Activated CD8-positive, alpha-beta memory T cell treated with anti-CD3 and anti-CD28 coated beads, Interleukin-2, amount 50 U/mL, for 48 hours (primary cell): ENCODE results near the gene MZF1.

Experiments used
- DNase-seq: peaks from one replicate; pipeline ENCODE4 v3.0.0-alpha.2; 2020

MZF1 gene

DNA sequence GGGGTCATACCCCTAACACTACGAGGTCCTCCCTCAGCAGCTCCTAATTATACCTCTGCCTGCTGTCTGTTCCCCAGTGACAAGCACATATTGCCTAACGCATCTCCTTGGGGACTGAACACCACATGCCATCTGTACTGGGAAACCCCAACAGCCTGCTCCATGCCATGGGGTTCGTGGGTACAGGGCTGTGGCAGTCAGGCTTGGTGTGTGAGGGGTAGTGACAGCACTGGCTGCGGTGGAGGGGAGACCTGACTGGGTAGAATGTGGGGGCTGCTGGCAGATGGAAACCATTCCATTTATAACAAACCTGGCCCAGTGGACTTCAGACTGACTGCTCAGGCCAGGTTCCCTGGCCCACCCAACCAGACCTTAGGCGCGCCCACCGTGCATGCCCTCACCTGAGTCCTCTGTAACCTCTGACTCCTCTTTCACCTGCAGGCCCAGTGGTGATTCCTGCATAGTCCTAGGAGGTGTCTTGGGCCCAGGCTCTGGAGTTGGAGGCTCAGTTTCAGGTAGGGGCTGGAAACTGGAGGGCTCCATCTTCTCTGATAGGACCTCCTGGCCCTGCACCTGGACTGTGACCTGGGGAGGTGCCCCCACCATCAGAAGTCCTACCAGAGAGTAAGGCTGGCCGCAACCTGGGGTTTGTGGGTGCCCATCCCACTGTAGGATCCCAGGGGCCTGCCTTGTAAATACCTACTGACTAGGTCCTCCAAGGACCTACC lies 3.0 kb downstream of the MZF1 start:
- no peak for DNase-seq

DNA sequence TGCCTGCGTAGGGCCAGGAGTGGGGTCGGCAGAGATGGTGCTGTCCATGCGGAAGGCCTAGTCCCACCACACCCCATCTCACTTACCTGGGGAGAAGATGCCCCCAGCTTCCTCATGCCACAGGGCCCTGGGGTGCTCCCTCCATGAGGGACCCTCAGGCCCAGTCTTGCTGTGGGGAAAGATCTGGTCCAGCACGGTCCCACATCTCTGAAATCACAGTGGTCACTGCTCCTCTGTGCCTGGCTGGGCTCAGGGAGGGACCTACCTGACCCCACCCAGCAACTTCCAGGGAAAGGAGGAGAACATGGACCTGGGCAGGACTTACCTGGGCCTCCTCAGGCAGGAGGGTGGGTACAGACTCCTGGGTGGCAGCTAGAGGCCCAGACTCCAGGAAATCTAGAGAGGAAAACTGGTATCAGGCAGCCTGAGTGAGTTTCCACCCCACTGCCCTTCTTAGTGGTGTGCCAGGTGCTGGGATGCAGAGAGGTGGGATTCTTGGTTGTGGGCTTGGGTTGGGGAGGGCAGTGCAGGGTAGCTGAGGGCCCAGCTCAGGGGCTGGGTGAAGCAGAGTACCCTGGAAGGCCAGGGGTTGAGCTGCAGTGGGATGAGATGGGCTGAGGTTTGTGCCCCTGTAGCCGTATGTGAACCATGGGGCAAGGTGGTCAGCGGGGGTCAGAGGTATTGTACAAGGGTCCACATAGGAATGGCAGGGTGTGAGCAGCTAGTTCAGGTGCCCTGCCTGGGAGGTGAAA lies 3.8 kb downstream of the MZF1 start:
- DNase-seq = no peak

DNA sequence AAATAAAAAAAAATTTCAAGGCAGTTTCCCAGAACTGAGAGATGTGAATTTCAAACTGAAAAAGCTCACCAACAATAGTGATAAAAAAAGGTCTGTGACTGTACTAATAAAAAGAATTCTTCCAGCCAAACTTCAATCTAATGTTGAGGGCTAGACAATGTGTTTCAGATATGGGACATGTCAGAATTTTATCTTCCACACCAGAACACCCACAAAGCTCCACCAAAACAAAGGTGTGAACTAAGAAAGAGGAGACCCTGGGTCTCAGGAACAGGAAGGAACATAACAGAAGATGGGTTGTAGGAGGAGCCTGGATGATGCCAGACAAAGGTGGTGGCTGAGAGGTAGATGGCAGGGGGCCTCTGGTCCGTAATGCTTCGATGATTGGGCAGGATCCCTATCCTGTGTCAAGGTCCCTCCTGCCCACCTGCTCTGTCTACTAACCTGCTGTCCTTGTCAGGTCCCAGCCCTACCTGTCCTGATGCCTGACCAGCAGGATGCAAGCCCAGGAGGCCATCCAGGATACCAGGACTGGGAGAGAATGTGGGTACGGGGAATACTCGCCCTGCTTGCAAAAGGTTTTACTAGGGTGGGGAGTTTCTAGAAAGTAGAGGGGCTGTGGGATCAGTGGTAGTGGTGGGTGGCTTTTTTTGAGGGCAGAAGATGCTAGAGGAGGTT lies 4.5 kb downstream of the MZF1 start:
- peak; percentile 33 for DNase-seq

DNA sequence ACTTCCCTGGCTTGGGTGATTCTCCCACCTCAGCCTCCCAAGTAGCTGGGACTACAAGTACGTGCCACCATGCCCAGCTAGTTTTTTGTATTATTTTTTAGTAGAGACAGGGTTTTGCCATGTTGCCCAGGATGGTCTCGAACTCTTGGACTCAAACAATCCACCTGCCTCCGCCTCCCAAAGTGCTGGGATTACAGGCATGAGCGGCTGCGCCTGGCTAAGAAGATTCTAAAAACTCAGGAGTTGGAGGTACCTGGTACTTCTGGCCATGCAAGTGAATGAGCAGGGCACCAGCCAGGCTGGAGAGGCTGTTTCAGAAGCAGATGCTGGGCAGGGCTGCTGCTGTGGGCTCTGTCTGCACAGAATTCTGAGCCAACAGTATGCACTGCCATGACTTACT lies 6.1 kb downstream of the MZF1 start:
- peak; percentile 34 for DNase-seq

DNA sequence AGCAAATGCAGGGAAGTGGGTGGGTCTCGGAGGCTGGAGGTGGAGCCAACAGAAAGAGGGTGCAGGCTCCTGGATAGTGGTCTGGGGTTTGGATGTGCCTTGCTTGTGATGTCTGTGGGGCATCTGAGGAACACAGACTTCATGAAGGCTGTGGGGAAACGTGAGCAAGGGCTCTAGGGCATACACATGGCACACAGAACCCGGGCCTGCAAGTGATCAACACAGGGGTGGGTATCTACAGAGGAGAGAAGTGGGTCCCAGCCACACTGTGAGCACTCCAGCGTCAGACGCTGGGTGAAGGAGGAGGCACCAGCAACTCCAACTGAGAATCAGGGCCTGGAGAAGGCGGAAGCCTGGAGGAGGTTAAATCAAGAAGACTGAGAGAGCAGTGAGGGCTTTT lies 9.3 kb downstream of the MZF1 start:
- DNase-seq = no peak

DNA sequence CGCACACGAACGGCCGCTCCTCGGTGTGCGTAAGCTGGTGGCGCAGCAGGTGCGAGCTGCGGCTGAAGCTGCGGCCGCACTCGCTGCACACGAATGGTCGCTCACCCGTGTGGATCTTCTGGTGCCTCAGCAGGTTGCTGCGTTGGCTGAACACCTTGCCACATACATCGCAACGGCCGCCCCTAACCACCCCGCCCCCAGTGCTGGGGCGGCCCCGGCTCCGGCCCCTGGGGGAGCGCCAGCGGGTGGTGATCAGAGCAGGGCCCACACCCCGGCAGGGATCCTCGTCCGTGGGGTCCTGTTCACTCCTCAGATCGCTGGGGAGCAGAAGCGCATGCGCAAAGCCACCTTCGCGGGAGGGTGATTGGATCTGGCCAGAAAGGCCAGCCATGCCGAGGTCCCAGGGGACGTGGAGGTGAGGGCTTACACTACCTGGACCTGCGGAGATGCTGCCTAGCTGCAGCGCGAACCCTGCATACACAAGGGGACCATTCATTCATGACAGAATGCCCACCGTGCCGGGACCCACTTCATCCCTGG lies 10.0 kb downstream of the MZF1 start:
- DNase-seq = no peak

DNA sequence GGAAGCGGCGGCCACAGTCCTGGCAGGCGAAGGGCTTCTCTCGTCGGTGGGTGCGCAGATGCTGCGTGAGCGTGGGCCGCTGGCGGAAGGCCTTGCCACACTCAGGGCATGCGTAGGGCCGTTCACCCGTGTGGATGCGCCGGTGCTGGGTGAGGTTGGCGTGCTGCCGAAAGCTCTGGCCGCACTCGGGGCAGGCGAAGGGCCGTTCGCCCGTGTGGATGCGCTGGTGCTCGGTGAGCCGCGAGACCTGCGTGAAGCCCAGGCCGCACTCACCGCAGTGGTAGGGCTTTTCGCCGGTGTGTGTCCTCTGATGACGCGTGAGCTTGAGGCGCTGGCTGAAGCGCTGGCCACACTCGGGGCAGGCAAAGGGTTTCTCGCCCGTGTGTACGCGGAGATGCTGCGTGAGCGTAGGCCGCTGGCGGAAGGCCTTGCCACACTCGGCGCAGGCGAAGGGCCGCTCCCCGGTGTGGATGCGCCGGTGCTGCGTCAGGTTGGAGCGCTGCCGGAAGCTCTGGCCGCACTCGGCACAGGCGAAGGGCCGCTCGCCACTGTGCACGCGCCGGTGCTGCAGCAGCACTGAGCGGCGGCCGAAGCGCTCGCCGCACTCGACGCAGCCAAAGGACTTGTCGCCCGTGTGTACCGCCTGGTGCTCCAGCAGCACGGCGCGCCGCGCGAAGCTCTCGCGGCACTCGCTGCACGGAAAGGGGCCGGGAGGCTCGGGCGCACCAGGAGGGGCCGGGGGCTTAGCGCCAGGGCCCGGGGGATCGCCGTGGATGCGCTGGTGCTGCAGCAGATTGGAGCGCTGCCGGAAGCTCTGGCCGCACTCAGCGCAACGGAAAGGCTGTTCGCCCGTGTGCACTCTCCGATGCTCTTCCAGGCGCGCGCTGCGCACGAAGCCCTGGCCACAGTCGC lies 10.8 kb downstream of the MZF1 start:
- DNase-seq = no peak

DNA sequence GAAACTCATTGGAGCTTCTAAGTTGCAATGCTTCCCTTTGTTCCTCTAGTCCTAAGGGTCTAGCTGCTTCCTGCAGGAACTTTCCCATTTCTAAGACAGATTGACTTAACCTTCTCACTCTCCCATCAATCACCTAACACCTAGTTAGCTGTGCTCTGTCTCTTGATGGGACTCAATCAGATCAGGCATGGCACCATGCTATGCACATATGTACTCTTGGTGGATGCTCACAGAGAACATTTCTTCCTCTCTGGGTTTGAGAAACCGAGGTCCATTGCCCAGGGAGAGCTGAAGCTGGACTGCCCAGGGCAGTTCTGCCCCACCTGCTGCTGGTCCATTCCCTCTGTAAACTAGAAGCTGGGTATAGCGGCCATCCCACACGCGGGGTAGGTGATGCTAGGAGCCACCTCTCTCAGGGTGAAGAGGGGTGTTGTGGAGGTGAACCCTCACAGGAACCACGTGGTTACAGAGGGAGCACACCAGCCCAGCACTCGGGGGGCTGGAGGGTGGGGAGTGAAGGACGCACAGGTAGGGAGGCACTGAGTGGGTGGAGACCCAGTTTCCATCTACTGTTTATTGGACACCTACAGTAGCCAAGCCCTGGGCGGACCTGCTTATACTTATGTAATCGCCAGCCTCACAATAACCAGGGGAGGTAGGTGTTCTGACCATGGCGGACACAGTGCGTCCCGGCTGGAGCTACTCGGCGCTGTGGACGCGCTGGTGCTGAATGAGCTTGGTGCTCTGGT lies 11.6 kb downstream of the MZF1 start:
- DNase-seq = peak; percentile 57

DNA sequence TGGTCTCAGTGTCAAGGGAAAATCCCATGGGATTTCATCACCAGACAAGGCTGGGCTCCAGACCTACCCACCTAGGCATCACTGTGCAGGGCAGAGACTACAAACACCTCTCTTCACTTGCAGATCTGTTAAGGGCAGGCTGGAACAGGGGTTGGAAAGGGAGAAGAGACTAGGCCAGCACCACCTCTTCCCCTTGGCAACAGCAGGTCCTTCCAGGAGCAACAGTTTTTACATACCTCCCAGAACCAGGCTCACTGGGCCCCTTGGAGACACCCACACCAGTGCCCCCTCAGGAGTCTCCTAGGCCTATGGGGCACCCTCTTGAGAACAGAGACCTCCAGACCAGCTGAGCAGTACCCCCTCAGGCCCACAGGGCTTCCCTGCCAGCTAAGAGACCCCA lies 12.2 kb downstream of the MZF1 start:
- DNase-seq = no peak

DNA sequence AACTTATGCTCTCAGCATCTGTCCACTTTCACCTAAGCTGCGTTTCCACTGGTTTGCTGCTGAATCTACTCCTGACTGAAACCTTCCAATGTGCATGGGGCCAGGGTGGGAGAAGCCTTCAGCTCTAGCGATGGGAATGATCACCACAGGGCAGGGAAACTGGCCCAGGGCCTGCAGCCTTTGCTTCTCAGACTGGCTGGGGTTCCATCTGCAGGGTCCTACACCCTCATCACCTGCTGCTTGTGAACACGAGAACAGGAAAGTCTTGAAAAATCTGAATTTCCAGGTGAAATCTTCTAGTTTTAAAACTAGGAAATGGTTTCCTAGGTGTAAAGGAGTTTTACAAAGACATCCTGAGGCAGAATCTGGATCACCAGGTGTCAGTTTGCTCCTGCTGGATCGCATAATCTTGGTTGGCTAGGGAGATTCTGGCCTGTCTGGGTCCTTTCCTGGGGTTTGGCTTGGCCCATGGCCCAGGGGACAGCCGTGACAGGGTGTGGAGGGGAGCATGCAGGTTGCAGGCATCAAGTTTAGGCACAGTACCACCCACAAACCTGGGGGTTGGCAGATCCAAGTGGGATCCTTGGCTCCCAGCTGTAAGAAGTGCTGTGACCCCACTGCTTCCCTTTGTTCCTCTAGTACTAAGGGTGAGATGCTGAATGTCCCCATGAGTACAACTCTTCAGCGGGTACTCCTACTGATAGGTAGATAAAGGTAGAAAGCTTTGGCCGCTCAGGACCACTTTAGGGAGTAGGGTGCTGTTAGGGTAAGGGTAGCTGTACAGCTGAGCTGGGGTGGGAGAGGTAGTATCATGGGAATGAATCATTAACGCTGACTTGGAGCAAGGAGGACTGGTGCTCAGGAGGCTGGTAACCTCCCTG lies 12.9 kb downstream of the MZF1 start:
- DNase-seq = no peak

DNA sequence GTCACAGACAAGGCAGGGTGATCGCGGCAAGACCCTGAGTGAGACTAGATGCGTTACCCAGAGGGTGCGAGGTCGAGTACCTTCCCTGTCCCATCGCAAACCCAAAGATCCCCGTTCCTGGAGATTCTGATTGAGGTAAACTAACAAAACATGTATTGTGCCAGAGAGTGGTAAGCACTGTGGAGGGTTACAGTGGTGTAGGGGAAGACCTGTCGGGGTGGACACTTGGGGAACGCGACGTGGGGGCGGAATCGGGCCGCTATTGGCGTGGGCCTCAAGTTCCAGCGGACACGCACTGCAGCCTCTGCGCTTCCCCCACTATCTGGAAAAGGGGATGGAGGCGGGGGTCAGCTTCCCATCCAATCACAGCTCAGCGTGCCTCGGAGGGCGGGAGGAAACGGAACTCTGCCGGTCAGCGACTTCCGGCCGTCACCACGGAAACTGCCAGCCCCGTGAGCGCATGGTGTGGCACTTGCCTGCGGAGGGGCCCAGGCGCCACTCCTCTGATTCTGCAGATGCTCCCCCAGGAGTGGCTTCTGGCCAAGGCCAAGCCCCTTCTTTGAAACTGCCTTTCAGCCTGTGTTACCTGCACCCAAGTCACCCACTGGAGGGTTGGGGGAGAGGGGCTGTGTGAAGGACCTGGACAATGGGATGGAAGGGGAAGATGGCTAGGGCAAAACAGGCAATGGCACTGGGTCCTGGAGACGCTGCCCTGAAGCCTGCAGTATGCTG lies 13.7 kb downstream of the MZF1 start:
- peak; percentile 91 for DNase-seq

DNA sequence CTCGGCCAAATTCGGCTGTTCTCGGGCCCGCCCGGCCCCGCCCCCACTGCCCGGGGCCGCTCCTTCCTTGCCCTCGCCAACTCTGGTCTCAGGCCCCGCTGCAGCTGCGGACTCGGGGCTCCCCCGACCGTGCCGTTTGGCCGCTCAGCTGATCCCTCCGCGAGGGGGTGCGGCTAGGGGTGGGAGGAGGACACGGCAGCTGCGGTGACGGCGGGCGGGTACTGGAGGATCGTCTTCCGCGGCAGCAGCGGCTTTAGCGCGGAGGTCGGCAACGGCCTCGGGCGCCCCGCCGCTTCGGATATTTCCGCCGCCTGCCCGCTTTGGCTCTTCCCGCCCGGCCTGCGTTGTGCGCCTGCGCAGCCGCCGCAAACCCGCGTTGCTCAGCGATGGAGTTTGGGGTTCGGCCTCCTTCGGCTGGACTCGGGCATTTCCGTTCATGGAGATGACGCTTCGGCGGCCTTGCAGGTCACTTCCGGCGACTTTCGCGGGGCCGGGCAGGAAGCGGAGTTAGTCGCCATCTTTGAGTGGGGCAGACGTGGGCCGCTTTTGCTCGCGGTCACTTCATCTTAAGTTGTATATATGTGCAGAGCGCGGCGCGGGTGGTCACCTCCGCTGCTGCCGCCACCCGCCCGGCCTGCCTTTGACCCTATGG lies 14.4 kb downstream of the MZF1 start:
- DNase-seq = peak; percentile 99

DNA sequence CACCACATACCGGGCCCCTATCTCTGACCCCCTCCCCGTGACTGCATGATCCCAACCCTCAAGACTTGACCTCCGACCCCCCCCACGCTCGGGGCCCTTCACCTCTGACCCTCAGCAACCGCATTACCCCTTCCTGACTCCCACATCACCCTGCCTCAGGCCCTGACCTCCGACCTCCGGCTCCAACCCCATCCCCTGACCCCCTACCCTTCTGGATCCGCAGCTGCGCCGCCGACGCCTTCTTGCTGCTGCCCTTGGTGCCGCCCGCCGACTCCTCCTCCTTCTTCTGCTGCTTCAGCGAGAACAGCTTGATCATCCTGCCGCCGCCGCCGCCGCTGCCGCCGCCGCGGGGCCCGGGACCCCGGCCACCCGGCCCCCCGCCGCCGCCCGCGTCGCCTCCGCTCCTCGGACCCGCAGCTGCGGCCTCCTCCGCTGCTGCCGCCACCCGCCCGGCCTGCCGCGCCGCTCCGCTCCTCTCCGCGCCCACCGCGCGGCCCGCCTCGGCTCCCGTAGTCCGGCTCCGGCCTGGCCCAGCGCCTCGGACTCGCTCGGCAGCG lies 15.0 kb downstream of the MZF1 start, which contains the start of gene UBE2M:
TSS of gene UBE2M (minus strand) at position 546 of the 557 bp plus-strand sequence. CDS start at position 316, 230 bp downstream.
- peak; percentile 79 for DNase-seq

DNA sequence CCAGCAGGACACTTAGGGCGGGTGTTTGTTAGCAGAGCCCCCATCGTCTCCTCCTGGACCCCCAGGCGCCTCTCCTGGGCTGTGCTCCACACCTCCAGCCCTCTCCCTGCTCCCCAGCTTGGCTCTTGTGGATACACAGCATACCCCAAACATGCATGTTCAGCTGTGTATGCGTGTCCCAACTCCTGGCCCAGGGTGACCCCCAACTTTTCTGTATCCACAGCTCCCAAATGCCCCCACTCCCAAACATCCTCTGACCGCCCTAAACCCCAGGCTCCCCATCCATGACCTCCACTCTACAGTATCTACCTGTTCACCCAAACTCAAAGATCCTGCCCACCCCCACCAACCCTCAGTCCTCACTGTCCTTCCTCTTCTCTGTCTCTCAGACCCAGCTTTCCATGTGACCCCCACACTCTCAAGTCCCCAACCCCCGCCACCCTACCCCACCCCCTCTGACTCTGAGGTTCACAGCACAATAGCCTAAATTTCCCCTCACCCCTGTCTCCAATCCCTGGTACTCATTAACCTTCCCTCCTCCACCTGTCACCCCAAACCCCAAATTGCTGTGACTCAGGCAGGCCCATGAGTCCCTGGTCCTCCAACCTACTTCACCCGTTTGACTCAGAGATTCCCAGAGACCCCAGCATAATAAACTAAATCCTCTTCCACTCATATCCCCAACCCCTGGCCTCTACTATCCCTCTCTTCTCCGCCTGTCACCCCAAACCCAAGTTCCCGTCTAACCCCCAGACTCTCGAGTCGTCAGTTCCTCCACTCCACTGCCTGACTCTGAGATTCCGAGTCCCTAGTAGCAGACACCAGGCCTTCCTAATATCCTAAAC lies 15.7 kb downstream of the MZF1 start:
- DNase-seq = peak; percentile 53

DNA sequence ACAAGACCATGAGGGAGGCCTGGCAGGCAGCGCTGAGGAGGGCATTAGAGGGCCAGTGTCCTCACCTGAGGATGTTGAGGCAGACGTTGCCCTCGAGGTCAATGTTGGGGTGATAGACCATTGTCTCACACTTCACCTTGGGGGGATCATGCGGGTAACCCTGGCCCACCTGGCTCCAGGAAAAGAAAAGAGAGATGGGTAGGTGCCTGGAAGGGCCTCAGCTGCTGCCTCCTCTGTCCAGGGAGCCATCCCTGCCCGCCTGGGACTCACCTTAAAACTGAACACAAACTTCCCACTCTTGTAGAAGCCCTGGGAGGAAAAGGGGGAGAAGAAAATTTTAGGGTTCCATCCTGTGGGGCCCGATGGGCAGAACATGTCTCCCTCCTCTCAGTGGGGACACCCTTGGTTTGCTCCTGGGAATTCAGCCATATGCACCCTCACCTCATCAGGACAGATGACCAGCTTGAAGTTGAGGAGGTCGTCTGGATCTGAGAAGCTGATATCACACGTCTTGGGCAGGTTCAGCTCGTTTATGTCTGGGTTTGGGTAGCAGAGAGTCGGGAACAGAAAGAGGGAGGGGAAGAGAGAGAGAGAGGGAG lies 16.4 kb downstream of the MZF1 start:
- peak; percentile 56 for DNase-seq

DNA sequence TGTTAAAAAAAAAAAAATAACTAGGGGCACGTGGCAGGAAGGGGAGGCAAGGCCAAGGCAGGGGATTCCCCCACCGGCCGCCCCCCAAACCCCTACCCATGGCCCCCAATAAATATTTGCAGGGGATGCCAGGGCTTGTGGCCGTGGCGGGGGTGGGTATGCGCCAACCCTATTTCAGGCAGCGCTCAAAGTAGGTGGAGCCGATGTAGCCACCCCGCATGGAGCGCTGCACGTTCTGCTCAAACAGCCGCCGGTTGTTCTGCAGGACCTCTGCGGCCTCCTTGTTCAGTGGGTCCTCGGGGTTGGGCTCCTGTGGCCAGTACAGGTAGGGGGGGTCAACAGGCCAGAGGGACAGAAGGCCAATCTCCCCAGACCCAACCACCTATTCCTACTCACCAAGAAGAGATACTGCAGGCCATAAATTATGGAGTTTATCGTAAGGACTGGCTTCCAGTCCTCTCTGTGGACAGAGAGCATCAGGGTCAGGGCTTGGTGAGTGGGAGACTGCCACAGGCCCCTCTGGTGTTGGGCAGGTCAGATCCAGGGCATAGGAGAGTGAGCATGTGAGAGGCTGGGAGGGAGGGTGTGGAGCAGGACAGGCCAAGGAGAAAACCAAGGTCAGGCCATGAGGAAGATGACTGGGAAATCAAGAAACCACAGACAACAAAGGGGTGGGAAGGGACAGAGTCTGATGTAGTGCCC lies 17.1 kb downstream of the MZF1 start:
- peak; percentile 53 for DNase-seq

DNA sequence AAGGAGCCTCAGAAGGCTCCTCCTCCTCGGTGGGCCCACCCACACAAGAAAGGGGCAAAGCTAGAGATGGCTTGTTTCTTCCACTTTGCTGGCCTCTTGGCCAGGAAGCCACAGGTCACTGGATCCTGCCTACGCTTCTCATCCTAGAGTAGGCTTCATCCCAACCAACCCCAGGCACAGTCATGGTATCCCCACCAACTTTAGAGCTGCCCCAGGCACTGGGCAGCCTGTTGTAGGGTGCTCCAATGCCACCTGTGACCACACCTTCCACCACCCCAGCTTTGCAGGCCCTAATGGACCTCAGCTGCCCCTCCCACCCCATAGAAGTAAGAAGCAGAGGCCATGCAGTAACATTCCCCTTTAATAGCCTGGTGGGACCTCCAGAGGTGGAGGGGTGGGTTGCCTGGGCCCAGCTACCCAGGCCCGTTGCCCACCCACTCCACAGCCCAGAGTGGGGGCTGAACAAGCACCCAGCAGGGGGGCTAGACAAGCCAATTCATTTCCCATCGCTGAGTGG lies 17.7 kb downstream of the MZF1 start:
- no peak for DNase-seq
